COLO829 (cell line): ENCODE data around the gene HYCC1.
"Not testable (repeated sequence)": the region's sequence is repeated elsewhere in the genome, so short reads cannot be mapped to it uniquely, and the experiment has no call there.

Experiments
- DNase-seq: peaks from one replicate; pipeline ENCODE4 v3.0.0; 2012; ENCODE audit warnings: low spot score

HYCC1 gene

DNA sequence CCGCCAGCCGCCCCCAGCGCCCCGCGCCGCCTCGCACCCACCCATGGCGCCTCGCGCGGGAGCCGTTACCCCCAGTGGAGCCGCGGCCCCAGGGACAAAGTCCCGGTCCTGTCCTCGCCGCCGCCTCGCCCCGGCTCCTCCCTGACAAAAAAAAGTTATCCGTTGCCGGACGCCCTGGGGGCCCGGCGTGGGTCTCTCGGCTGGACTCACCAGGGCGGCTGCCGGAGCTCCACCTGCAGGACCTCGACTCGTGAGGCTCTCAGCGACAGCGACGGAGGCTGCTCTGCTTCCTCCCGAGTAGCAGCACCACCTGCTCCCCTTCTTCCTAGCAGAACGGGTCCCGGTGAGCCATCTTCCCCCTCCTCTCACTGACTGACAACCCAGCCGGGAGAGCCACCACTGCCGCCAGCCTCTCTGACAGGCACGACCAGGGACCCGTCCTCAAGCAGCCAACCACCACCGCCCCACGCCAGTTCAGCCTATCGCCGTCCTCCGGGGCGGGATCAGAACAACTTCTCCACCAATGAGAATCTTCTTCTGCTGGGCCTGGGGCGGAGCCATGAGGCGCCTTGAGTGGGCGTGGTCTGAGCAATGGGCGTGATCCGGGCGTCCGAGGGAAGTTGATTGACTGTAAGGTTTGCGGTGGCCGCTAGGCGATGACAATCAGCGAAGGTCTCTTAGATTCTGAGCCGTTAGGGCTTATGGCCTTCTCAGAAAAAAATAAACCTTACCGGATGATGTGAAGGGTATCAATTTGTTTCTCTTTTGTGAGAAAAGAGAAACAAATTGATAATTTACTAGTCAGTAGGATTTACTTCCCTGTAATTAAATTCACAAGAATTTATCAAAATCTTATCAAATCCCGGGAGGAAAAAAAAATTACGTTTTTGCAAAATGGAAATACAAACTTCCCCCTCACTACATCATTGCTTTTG is at the start of gene HYCC1:
Gene HYCC1, minus strand, starts transcription at position 416 of the 935 bp plus-strand sequence. CDS start 23,019 bp downstream, outside the sequence.
- peak; percentile 99 for DNase-seq

GRCh38 chr7:23062452-23062851 is 48.5 kb upstream of the HYCC1 start:
- peak; percentile 95 for DNase-seq

GRCh38 chr7:23061327-23061726 is 47.4 kb upstream of the HYCC1 start:
- DNase-seq, result no peak

DNA sequence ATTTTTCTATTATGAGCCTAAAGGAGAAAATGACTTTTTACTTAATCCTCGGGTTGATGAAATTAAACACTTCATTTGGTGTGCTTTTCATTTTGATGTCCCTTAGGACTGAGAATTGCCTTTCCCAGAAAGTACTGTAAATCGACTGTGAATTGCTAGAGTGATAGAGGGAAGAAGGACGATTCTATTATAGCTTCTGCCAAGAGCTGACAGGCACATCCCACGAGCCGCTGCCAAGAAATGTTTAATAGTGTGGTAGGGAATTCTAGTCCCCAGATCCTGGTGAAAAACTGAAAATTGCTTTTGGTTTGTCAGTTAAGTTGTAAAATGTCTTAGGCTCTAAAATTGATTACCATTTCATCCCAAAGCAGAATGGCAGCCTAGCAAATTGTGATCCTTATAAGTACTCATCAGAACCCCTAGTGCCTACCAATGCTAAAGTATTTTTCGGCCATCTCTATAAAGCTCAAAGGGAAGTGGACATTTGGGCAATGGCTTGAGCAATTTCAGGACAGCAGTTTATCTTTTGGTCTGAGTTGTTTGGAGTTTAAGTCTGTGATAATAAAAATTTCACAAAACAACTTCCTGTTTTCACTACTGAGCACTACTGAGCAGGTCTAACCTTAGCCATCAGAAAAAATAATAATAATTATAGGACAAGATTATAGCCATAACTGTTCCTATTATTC is 44.6 kb upstream of the HYCC1 start:
- no peak for DNase-seq

GRCh38 chr7:23055582-23056178 is 41.8 kb upstream of the HYCC1 start:
- peak; percentile 74 for DNase-seq

- DNase-seq, result not testable (repeated sequence)
These were observed 37.2 kb upstream of the HYCC1 start for GRCh38 chr7:23051124-23051485.

GRCh38 chr7:23046336-23046735 is 32.4 kb upstream of the HYCC1 start:
- DNase-seq, result not testable (repeated sequence)

DNA sequence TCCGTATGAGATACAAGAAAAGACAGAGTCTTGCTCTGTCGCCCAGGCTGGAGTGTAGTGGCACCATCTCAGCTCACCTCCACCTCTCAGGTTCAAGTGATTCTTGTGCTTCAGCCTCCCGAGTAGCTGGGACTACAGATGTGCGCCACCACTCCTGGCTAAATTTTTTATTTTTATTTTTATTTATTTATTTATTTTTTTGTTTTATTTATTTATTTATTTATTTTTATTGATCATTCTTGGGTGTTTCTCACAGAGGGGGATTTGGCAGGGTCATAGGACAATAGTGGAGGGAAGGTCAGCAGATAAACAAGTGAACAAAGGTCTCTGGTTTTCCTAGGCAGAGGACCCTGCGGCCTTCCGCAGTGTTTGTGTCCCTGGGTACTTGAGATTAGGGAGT is 31.2 kb upstream of the HYCC1 start:
- DNase-seq, result not testable (repeated sequence)

GRCh38 chr7:23044581-23044980 is 30.7 kb upstream of the HYCC1 start:
- no peak for DNase-seq

GRCh38 chr7:23043441-23043840 is 29.5 kb upstream of the HYCC1 start:
- no peak for DNase-seq

GRCh38 chr7:23039674-23040073 is 25.7 kb upstream of the HYCC1 start:
- not testable (repeated sequence) for DNase-seq

- not testable (repeated sequence) for DNase-seq
These were observed 21.8 kb upstream of the HYCC1 start for GRCh38 chr7:23035542-23036371.

DNA sequence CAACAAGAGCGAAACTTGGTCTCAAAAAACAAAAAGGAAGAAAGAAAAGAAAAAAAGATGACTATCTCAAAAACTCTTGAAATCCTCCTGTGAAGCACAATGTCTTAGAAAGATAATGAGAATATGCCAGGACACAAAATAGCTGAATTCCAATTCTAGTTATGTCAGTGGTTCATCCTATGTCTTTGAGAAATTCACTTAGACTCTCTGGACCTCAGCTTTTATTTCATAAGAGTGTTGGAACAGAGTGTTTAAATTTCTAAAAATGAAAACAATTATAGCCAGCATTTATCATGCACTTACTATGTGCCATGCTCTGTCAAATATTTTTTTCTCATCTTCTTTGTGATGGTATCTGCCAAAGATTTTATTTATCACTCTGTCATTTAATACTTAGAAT is 13.3 kb upstream of the HYCC1 start:
- DNase-seq, result no peak

DNA sequence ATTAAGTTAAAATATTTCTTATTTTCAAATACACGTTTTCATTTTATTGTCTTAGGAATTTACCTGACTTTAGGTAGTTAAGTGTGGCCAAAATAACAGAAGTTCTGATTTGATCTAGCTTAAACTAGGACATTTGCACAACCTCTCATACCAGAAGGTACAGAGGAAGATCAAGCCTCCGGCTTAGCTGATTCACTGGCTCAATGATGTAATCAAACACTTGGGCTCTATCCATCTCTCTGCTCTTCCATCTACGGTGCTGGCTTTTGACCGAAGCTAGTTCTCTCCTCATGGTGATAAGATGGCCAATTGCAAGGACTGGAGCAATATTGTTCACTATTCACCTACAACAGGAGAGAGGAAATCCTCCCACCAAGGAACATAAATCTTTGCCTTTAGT is 12.2 kb upstream of the HYCC1 start:
- DNase-seq, result no peak

DNA sequence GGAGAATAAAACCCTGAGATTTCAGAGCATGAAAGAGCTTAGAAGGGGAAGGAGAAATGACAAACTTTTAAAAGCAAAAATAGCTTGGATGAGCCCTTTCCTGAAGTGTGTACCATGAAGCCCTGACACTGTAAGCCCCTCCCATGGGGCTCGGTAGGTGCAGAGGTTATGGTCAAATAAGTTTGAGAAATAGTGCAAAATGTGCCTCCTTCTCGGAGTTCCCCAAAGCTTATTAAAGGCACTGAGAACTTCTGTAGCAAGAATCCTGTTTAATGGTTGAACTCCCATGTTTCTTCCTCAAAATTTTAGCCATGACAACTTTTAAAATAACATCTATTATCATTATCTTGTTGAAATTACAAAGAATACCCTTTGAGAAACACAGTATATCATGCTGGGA is 10.5 kb upstream of the HYCC1 start:
- no peak for DNase-seq

DNA sequence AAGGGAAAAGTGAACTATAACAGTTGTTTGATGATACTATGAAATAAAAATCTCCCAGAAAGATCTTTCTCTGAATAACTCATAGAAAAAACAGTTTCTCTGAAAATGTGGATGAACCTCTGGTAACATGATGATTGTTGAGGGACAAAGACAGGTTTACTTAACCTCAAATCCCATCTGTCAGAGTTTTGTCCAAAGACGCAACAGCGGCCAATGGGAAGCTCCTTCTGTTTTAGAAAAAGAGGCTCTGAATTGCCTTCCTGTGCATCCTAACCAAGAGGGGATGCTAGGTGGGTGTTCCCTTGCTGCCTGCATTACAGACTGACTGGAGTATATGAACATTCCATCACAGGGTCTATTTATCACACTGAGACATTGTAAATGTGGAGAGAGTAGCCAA is 8.9 kb upstream of the HYCC1 start:
- no peak for DNase-seq

- no peak for DNase-seq
These were observed 8.4 kb upstream of the HYCC1 start for GRCh38 chr7:23022258-23022769.

DNA sequence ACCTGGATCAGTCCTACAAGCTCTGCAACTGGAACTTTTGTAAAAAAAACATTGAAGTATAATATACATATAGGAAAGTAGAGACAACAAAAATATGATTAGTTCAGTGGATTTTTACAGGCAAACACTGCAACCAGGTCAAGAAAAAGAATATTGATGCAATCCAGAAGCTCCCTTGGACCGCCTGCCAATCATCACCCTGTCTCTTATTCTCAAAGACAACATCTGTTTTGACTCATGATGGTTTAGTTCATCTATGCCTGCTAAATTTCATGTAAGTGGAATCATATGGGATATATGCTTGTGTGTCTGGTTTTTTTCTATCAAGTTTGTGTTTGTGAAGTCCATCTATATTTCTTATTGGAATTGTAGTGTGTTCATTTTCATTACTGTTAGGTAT is 7.7 kb upstream of the HYCC1 start:
- DNase-seq, result no peak

GRCh38 chr7:23020742-23021401 is 6.9 kb upstream of the HYCC1 start:
- DNase-seq, result no peak

DNA sequence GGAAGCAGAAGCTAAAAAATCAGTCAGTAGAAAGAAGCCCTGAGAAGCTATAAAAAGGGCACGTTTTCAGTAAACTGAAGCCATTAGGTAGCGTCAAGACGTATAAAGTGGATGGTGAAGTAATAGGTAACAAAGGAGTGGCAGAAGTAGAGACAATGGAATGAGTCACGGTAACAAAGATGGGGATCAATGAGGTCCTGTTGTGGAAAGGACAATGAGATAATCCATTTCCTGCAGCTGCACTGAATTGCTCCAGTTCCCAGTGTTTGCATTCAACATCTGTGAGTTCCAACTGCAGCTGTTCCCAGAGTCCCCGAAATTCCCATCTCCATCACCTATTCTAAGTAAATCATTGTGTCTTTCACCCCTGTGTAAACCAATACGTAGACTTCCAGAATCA is 4.8 kb upstream of the HYCC1 start:
- no peak for DNase-seq

GRCh38 chr7:23017309-23017708 is 3.4 kb upstream of the HYCC1 start:
- no peak for DNase-seq
